ENCODE results near the gene FAM216A.
"Not testable (repeated sequence)": the region's sequence is repeated elsewhere in the genome, so short reads cannot be mapped to it uniquely, and the experiment has no call there.

The FAM216A gene

GRCh38 chr12:110468214-110469048 is at the start of gene FAM216A, which contains the start of gene GPN3:
Gene FAM216A (plus strand): TSS chr12:110468845. CDS start chr12:110468876, 31 bp downstream.
Gene GPN3 (minus strand): TSS chr12:110468257. CDS start chr12:110468203, 54 bp downstream.
- peak within 1 kb of the TSS; percentile 88 for H3K27ac ChIP-seq (ENCODE audit: low read depth, low read length)
- H3K9me3 ChIP-seq (ENCODE audit: insufficient read depth, low read length): no peaks in the 10 kb centered on the region
- H3K4me3 ChIP-seq (ENCODE audit: insufficient read depth, low read length, poor library complexity, severe bottlenecking): peak within 1 kb of the TSS; percentile 100
- H3K9ac ChIP-seq (ENCODE audit: low read length): peak within 1 kb of the TSS; percentile 98
- TF ChIP-seq CTCF (IDR thresholded peaks at IDR 0.05; ENCODE audit: insufficient read depth, low read length, poor library complexity, severe bottlenecking): no peak
- no peak for TF ChIP-seq EZH2phosphoT487 (conservative IDR thresholded peaks at IDR 0.05; ENCODE audit: low read length)
- peaks cover 64% of the 10 kb centered on the region for H3K79me2 ChIP-seq (ENCODE audit: insufficient read depth, low read length)
- no peaks in the 10 kb centered on the region for H3K9me2 ChIP-seq (replicated peaks; ENCODE audit: insufficient read depth, low read length)
- H3K36me3 ChIP-seq (ENCODE audit: low read length): peaks cover under 1% of the 10 kb centered on the region; the same call in 1 of the 2 replicates
- no peaks in the 10 kb centered on the region for H4K20me1 ChIP-seq (ENCODE audit: low read depth, low read length)
- H3F3A ChIP-seq (ENCODE audit: insufficient read depth): peaks cover 8% of the 10 kb centered on the region; the same call in 1 of the 2 replicates
- H2AFZ ChIP-seq (ENCODE audit: low read depth, low read length, severe bottlenecking): peak within 1 kb of the TSS; percentile 82
- peak within 1 kb of the TSS; percentile 100 for H3K4me2 ChIP-seq (ENCODE audit: low read depth, low read length, poor library complexity, severe bottlenecking)
- no peaks in the 10 kb centered on the region for H3K27me3 ChIP-seq (ENCODE audit: low read length)

- not testable (repeated sequence) for H3K79me2 ChIP-seq (ENCODE audit: insufficient read depth, low read length); H3F3A ChIP-seq (ENCODE audit: insufficient read depth); H3K27ac ChIP-seq (ENCODE audit: low read depth, low read length); H3K9ac ChIP-seq (ENCODE audit: low read length); H4K20me1 ChIP-seq (ENCODE audit: low read depth, low read length); H2AFZ ChIP-seq (ENCODE audit: low read depth, low read length, severe bottlenecking); H3K9me3 ChIP-seq (ENCODE audit: insufficient read depth, low read length); H3K27me3 ChIP-seq (ENCODE audit: low read length); H3K4me3 ChIP-seq (ENCODE audit: insufficient read depth, low read length, poor library complexity, severe bottlenecking); H3K4me2 ChIP-seq (ENCODE audit: low read depth, low read length, poor library complexity, severe bottlenecking); H3K36me3 ChIP-seq (ENCODE audit: low read length); H3K9me2 ChIP-seq (replicated peaks; ENCODE audit: insufficient read depth, low read length)
Observed at GRCh38 chr12:110420644-110421043, 48.0 kb upstream of the FAM216A start.

- no peaks in the 10 kb centered on the region for H3K9me2 ChIP-seq (replicated peaks; ENCODE audit: insufficient read depth, low read length)
- H3K27ac ChIP-seq (ENCODE audit: low read depth, low read length): no peak overlapping the region
- no peaks in the 10 kb centered on the region for H4K20me1 ChIP-seq (ENCODE audit: low read depth, low read length)
- no peaks in the 10 kb centered on the region for H3K27me3 ChIP-seq (ENCODE audit: low read length)
- no peak overlapping the region for H3K9ac ChIP-seq (ENCODE audit: low read length)
- TF ChIP-seq EZH2phosphoT487 (conservative IDR thresholded peaks at IDR 0.05; ENCODE audit: low read length): no peak
- no peak for TF ChIP-seq CTCF (IDR thresholded peaks at IDR 0.05; ENCODE audit: insufficient read depth, low read length, poor library complexity, severe bottlenecking)
- no peak overlapping the region for H2AFZ ChIP-seq (ENCODE audit: low read depth, low read length, severe bottlenecking)
- H3K4me3 ChIP-seq (ENCODE audit: insufficient read depth, low read length, poor library complexity, severe bottlenecking): no peak overlapping the region
- H3K79me2 ChIP-seq (ENCODE audit: insufficient read depth, low read length): no peaks in the 10 kb centered on the region
- no peaks in the 10 kb centered on the region for H3K9me3 ChIP-seq (ENCODE audit: insufficient read depth, low read length)
- no peaks in the 10 kb centered on the region for H3F3A ChIP-seq (ENCODE audit: insufficient read depth)
- H3K4me2 ChIP-seq (ENCODE audit: low read depth, low read length, poor library complexity, severe bottlenecking): no peak overlapping the region
- H3K36me3 ChIP-seq (ENCODE audit: low read length): no peaks in the 10 kb centered on the region
Observed at GRCh38 chr12:110421159-110421661, 47.4 kb upstream of the FAM216A start.

- H3F3A ChIP-seq (ENCODE audit: insufficient read depth): no peaks in the 10 kb centered on the region
- no peaks in the 10 kb centered on the region for H4K20me1 ChIP-seq (ENCODE audit: low read depth, low read length)
- no peak overlapping the region for H3K4me2 ChIP-seq (ENCODE audit: low read depth, low read length, poor library complexity, severe bottlenecking)
- H3K9me2 ChIP-seq (replicated peaks; ENCODE audit: insufficient read depth, low read length): no peaks in the 10 kb centered on the region
- no peaks in the 10 kb centered on the region for H3K36me3 ChIP-seq (ENCODE audit: low read length)
- no peaks in the 10 kb centered on the region for H3K9me3 ChIP-seq (ENCODE audit: insufficient read depth, low read length)
- H3K27ac ChIP-seq (ENCODE audit: low read depth, low read length): no peak overlapping the region
- H3K9ac ChIP-seq (ENCODE audit: low read length): no peak overlapping the region
- H3K79me2 ChIP-seq (ENCODE audit: insufficient read depth, low read length): no peaks in the 10 kb centered on the region
- no peaks in the 10 kb centered on the region for H3K27me3 ChIP-seq (ENCODE audit: low read length)
- H2AFZ ChIP-seq (ENCODE audit: low read depth, low read length, severe bottlenecking): no peak overlapping the region
- no peak overlapping the region for H3K4me3 ChIP-seq (ENCODE audit: insufficient read depth, low read length, poor library complexity, severe bottlenecking)
- TF ChIP-seq CTCF (IDR thresholded peaks at IDR 0.05; ENCODE audit: insufficient read depth, low read length, poor library complexity, severe bottlenecking) (no peak), EZH2phosphoT487 (conservative IDR thresholded peaks at IDR 0.05; ENCODE audit: low read length) (no peak)
Observed at GRCh38 chr12:110421701-110422100, 46.9 kb upstream of the FAM216A start.
